KMS-11 (cell line): ENCODE measurements around the gene CGB5.

Experiments used
- H2AFZ ChIP-seq: fragments of 200-600 bp; sonication (generic); 2 replicates; pipeline ENCODE4 v1.6.1; 2016; ENCODE audit warnings: antibody characterized with exemption, mixed run types, low read depth
- H3K27ac ChIP-seq: fragments of 200-600 bp; sonication (generic); 2 replicates; pipeline ENCODE4 v1.6.1; 2016; ENCODE audit warnings: mild to moderate bottlenecking, mixed run types
- H3K27me3 ChIP-seq: fragments of 200-600 bp; sonication (generic); 2 replicates; pipeline ENCODE4 v1.6.1; 2017; ENCODE audit warnings: mild to moderate bottlenecking, low read depth, mixed run types, moderate library complexity; ENCODE audit not compliant: insufficient read depth
- H3K36me3 ChIP-seq: fragments of 200-600 bp; sonication (generic); 2 replicates; pipeline ENCODE4 v1.6.1; 2017; ENCODE audit warnings: mild to moderate bottlenecking, mixed run types; ENCODE audit not compliant: insufficient read depth
- H3K4me1 ChIP-seq: fragments of 200-600 bp; sonication (generic); 2 replicates; pipeline ENCODE4 v1.6.1; 2016; ENCODE audit warnings: mild to moderate bottlenecking, low read depth, mixed run types; ENCODE audit not compliant: poor library complexity, severe bottlenecking
- H3K4me2 ChIP-seq: fragments of 200-600 bp; sonication (generic); 2 replicates; pipeline ENCODE4 v1.7.0; 2016; ENCODE audit warnings: mild to moderate bottlenecking, mixed run types
- H3K4me3 ChIP-seq: fragments of 200-600 bp; sonication (generic); IDR thresholded peaks from 2 replicates; pipeline ENCODE4 v1.6.1; 2017; ENCODE audit warnings: low read depth, low read length, mixed read lengths; ENCODE audit not compliant: insufficient read depth
- H3K79me2 ChIP-seq: fragments of 200-600 bp; sonication (generic); 2 replicates; pipeline ENCODE4 v1.6.1; 2016; ENCODE audit warnings: low read depth, mixed run types; ENCODE audit not compliant: insufficient read depth
- H3K9ac ChIP-seq: fragments of 200-600 bp; sonication (generic); 2 replicates; pipeline ENCODE4 v1.6.1; 2016; ENCODE audit warnings: mild to moderate bottlenecking, mixed run types
- H4K20me1 ChIP-seq: fragments of 200-600 bp; sonication (generic); 2 replicates; pipeline ENCODE4 v1.6.1; 2016; ENCODE audit warnings: mild to moderate bottlenecking, mixed run types; ENCODE audit not compliant: insufficient read depth
- TF ChIP-seq, protein P1 (sequence below): fragments of 200-600 bp; sonication (generic); conservative IDR thresholded peaks from 2 replicates; pipeline ENCODE4 v1.6.1; 2017; ENCODE audit warnings: low read depth, mild to moderate bottlenecking, antibody characterized with exemption, low read length, moderate library complexity, mixed read lengths

Gene CGB5

DNA sequence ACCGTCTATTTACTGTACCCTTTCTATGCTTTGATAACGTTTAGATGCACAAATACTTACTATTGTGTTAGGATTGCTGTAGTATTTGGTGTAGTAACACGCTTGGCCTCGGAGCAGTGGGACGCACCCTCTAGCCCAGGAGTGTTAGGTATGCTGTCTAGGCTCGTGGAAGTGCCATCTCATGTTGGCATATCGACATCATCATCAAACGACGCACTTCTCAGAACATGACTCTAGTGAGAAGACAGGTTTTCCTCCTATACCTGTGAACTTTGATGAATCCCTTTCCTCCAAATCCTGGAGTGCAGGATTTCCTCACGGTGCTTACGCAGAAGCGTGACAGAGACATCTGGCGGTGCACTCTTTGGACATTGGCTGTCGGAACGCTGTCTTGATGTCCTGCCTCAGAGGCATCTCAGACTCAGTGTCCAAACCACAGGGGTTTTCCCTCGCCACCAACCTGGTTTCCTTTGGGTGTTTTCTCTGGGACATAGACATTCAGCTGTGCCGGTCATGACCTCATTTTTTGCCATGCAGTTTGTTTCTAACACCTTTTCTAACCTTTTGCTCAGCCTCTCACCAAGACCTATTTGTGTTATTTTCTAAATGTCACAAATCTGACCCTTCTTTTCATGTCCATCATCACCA lies 47.9 kb downstream of the CGB5 start:
- H3K4me1 ChIP-seq = peaks cover 36% of the 10 kb centered on the region
- H2AFZ ChIP-seq = no peak overlapping the region
- TF ChIP-seq, protein P1, sequence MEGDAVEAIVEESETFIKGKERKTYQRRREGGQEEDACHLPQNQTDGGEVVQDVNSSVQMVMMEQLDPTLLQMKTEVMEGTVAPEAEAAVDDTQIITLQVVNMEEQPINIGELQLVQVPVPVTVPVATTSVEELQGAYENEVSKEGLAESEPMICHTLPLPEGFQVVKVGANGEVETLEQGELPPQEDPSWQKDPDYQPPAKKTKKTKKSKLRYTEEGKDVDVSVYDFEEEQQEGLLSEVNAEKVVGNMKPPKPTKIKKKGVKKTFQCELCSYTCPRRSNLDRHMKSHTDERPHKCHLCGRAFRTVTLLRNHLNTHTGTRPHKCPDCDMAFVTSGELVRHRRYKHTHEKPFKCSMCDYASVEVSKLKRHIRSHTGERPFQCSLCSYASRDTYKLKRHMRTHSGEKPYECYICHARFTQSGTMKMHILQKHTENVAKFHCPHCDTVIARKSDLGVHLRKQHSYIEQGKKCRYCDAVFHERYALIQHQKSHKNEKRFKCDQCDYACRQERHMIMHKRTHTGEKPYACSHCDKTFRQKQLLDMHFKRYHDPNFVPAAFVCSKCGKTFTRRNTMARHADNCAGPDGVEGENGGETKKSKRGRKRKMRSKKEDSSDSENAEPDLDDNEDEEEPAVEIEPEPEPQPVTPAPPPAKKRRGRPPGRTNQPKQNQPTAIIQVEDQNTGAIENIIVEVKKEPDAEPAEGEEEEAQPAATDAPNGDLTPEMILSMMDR = no peak
- H3K4me2 ChIP-seq = no peak overlapping the region
- H3K27ac ChIP-seq = no peak overlapping the region
- H3K36me3 ChIP-seq = peaks cover 29% of the 10 kb centered on the region; the same call in 1 of the 2 replicates
- peaks cover 58% of the 10 kb centered on the region for H3K79me2 ChIP-seq
- peaks cover 27% of the 10 kb centered on the region for H4K20me1 ChIP-seq
- no peak overlapping the region for H3K4me3 ChIP-seq
- H3K9ac ChIP-seq = no peak overlapping the region
- H3K27me3 ChIP-seq = no peaks in the 10 kb centered on the region

DNA sequence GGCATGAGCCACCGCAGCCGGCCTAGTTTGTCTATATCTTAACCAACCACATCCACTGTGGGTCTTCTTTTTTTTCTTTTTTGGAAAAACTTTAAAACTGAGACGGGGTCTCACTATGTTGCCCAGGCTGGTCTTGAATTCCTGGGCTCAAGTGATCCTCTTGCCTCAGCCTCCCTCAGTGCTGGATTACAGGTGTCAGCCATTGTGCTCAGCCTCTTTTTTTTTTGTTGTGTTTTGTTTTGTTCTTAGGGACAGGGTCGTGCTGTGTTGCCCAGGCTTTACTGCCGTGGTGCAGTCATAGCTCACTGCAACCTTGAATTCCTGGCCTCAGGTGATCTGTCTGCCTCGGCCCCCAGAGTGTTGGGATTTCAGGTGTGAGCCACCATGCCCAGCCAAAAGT lies 49.0 kb downstream of the CGB5 start:
- H3K27ac ChIP-seq = no peak overlapping the region
- peaks cover 23% of the 10 kb centered on the region for H4K20me1 ChIP-seq
- H3K9ac ChIP-seq = no peak overlapping the region
- peaks cover 23% of the 10 kb centered on the region; the same call in 1 of the 2 replicates for H3K36me3 ChIP-seq
- H3K79me2 ChIP-seq = peaks cover 50% of the 10 kb centered on the region
- no peak overlapping the region for H3K4me3 ChIP-seq
- H2AFZ ChIP-seq = no peak overlapping the region
- TF ChIP-seq, protein P1 = no peak
- no peak overlapping the region for H3K4me2 ChIP-seq
- peaks cover 30% of the 10 kb centered on the region for H3K4me1 ChIP-seq
- no peaks in the 10 kb centered on the region for H3K27me3 ChIP-seq
